Caco-2 (cell line): ENCODE measurements around the gene TGFB3. TPM values are rescaled to one million over a fixed set of nuclear protein-coding genes. Genes with fewer than 3 reads are reported as not detected.

Experiments
- BruUV-seq: library from RNA; stranded (reverse); fragments of 400-500 nt; replicated peaks from 2 replicates; lab custom pipeline; 2021; lab: Mats Ljungman, UMichigan
- CTCF ChIA-PET: fragments of 300-600 bp; sonication (Branson Sonifier 250); formaldehyde crosslinking; loops from one replicate; lab custom pipeline; 2022; ENCODE audit warnings: antibody characterized with exemption; lab: Charles Lee
- POLR2A ChIA-PET: fragments of 300-600 bp; sonication (Branson Sonifier 250); formaldehyde crosslinking; loops from one replicate; lab custom pipeline; 2022; ENCODE audit warnings: antibody characterized with exemption; lab: Charles Lee
- DNase-seq, 2 experiments: peaks; one replicate each; pipeline versions ENCODE4 v3.0.0 to v3.0.0-alpha.2; 2020 to 2022
- H3K27me3 ChIP-seq: replicated peaks from 2 replicates; pipeline ENCODE4 v1.6.0; 2011; ENCODE audit warnings: low read length; ENCODE audit not compliant: control insufficient read depth, insufficient read depth
- H3K36me3 ChIP-seq: 2 replicates; pipeline ENCODE4 v1.5.1; 2011; ENCODE audit warnings: low read length; ENCODE audit not compliant: control insufficient read depth, insufficient read depth
- H3K4me1 ChIP-seq: fragments of 250-450 bp; sonication (Bioruptor Pico); 2 replicates; pipeline ENCODE4 v1.5.1; 2020; ENCODE audit warnings: mild to moderate bottlenecking
- H3K4me3 ChIP-seq: 2 replicates; pipeline ENCODE4 v1.5.1; 2011; ENCODE audit warnings: low read depth, mild to moderate bottlenecking, control low read depth, low read length
- H3K9me3 ChIP-seq: fragments of 250-450 bp; sonication (Bioruptor Pico); 2 replicates; pipeline ENCODE4 v1.5.1; 2020; ENCODE audit warnings: mild to moderate bottlenecking, moderate library complexity
- H3K27ac Mint-ChIP-seq: one replicate; pipeline ENCODE4 v1.8.0; 2022; ENCODE audit warnings: mixed read lengths; ENCODE audit not compliant: unreplicated experiment
- H3K27me3 Mint-ChIP-seq: one replicate; pipeline ENCODE4 v1.8.0; 2022; ENCODE audit warnings: mixed read lengths; ENCODE audit not compliant: insufficient read depth, unreplicated experiment
- H3K36me3 Mint-ChIP-seq: one replicate; pipeline ENCODE4 v1.8.0; 2022; ENCODE audit warnings: mild to moderate bottlenecking, mixed read lengths; ENCODE audit not compliant: insufficient read depth, unreplicated experiment
- H3K4me1 Mint-ChIP-seq: one replicate; pipeline ENCODE4 v1.8.0; 2022; ENCODE audit warnings: low read depth, mixed read lengths; ENCODE audit not compliant: unreplicated experiment
- H3K4me3 Mint-ChIP-seq: one replicate; pipeline ENCODE4 v1.8.0; 2022; ENCODE audit warnings: mild to moderate bottlenecking, moderate library complexity, mixed read lengths; ENCODE audit not compliant: unreplicated experiment
- H3K9me3 Mint-ChIP-seq: one replicate; pipeline ENCODE4 v1.8.0; 2022; ENCODE audit warnings: mixed read lengths; ENCODE audit not compliant: unreplicated experiment
- CTCF ChIP-seq, 2 experiments: fragments of 200-600 bp in 1 of 2; IDR thresholded peaks; 1 replicate in 1 of 2; 2 replicates in 1 of 2; pipeline versions ENCODE4 v1.5.1 to v1.8.0; 2011 to 2022; ENCODE audit warnings: antibody characterized with exemption in 1 of 2, control low read depth in 1 of 2, inconsistent platforms in 1 of 2, low read depth in 1 of 2, low read length in 1 of 2, mild to moderate bottlenecking in 1 of 2, moderate library complexity in 1 of 2; ENCODE audit not compliant: insufficient read depth in 1 of 2, severe bottlenecking in 1 of 2, unreplicated experiment in 1 of 2
- intact Hi-C: fragments of 100-400 bp; cut with micrococcal nuclease; formaldehyde crosslinking; loops from one replicate; pipeline ENCODE4 v1.10.0; 2022; ENCODE audit not compliant: unreplicated experiment
- total RNA-seq: library from RNA; stranded (reverse); gene quantifications from 2 replicates; pipeline ENCODE4 v1.2.3, GENCODE V29; 2022

Gene TGFB3
- total RNA-seq, 1 experiment from 2014 or later: 10.2 TPM

- no TSS peak for BruUV-seq
- CTCF ChIA-PET: interaction anchor here (0.7 kb wide), 1 partner anchor 47 kb away, joined by 3 read pairs; no protein-coding TSS in a partner anchor
- DNase-seq: no peak
These were observed 68.6 kb downstream of the TGFB3 start for GRCh38 chr14:75913183-75913582.

GRCh38 chr14:75911883-75912282, 69.9 kb downstream of the TGFB3 start:
- Histone ChIP-seq H3K4me3 (no peak overlapping the region), H3K36me3 (no peaks in the 10 kb centered on the region), H3K9me3 (no peaks in the 10 kb centered on the region), H3K27me3 (no peaks in the 10 kb centered on the region), H3K4me1 (peaks cover 43% of the 10 kb centered on the region)
- POLR2A ChIA-PET: no interaction called here
- H3K27ac Mint-ChIP-seq: no peak overlapping the region
- peaks cover 38% of the 10 kb centered on the region for H3K4me1 Mint-ChIP-seq
- CTCF ChIA-PET: interaction anchor here (1.3 kb wide), 1 partner anchor 68 kb away, joined by 4 read pairs; no protein-coding TSS in a partner anchor
- no peaks in the 10 kb centered on the region for H3K9me3 Mint-ChIP-seq
- H3K4me3 Mint-ChIP-seq: no peak overlapping the region
- H3K27me3 Mint-ChIP-seq: no peaks in the 10 kb centered on the region
- intact Hi-C loops: no loop called here
- no peak for TF ChIP-seq CTCF (IDR thresholded peaks at IDR 0.05; ENCODE audit: insufficient read depth in 1 of 2, low read depth in 1 of 2, low read length in 1 of 2, severe bottlenecking in 1 of 2, unreplicated experiment in 1 of 2)
- BruUV-seq: no TSS peak
- no peak for DNase-seq
- peaks cover 9% of the 10 kb centered on the region for H3K36me3 Mint-ChIP-seq

More at GRCh38 chr14:75913183-75913582, 68.6 kb downstream of the TGFB3 start:
- Histone ChIP-seq H3K36me3 (no peaks in the 10 kb centered on the region), H3K4me1 (peaks cover 43% of the 10 kb centered on the region), H3K27me3 (no peaks in the 10 kb centered on the region), H3K4me3 (no peak overlapping the region), H3K9me3 (no peaks in the 10 kb centered on the region)
- Mint-ChIP-seq H3K4me1 (peaks cover 38% of the 10 kb centered on the region), H3K27me3 (no peaks in the 10 kb centered on the region), H3K27ac (peak overlapping the region; percentile 9), H3K9me3 (no peaks in the 10 kb centered on the region), H3K4me3 (no peak overlapping the region), H3K36me3 (peaks cover 13% of the 10 kb centered on the region)
- POLR2A ChIA-PET: no interaction called here
- intact Hi-C loops: no loop called here
- TF ChIP-seq CTCF (IDR thresholded peaks at IDR 0.05; ENCODE audit: insufficient read depth in 1 of 2, low read depth in 1 of 2, low read length in 1 of 2, severe bottlenecking in 1 of 2, unreplicated experiment in 1 of 2): no peak

- ChIA-PET CTCF (no interaction called here), POLR2A (no interaction called here)
- intact Hi-C loops: no loop called here
- Mint-ChIP-seq H3K4me3 (no peak overlapping the region), H3K27ac (no peak overlapping the region), H3K9me3 (no peaks in the 10 kb centered on the region), H3K4me1 (peaks cover 36% of the 10 kb centered on the region), H3K36me3 (peaks cover 9% of the 10 kb centered on the region), H3K27me3 (no peaks in the 10 kb centered on the region)
- no peaks in the 10 kb centered on the region for H3K36me3 ChIP-seq
- DNase-seq: no peak
- no TSS peak for BruUV-seq
- no peaks in the 10 kb centered on the region for H3K9me3 ChIP-seq
- H3K27me3 ChIP-seq: no peaks in the 10 kb centered on the region
- H3K4me3 ChIP-seq: no peak overlapping the region
- no peak for TF ChIP-seq CTCF (IDR thresholded peaks at IDR 0.05; ENCODE audit: insufficient read depth in 1 of 2, low read depth in 1 of 2, low read length in 1 of 2, severe bottlenecking in 1 of 2, unreplicated experiment in 1 of 2)
- peaks cover 34% of the 10 kb centered on the region for H3K4me1 ChIP-seq
These were observed 71.7 kb downstream of the TGFB3 start for GRCh38 chr14:75910048-75910447.
